ENCODE results near the gene CRTAC1. TPM values are rescaled to one million over a fixed set of nuclear protein-coding genes. Genes with fewer than 3 reads are reported as not detected.

CRTAC1 gene
- total RNA-seq, 1 experiment from 2014 or later, result 1.2 TPM

DNA sequence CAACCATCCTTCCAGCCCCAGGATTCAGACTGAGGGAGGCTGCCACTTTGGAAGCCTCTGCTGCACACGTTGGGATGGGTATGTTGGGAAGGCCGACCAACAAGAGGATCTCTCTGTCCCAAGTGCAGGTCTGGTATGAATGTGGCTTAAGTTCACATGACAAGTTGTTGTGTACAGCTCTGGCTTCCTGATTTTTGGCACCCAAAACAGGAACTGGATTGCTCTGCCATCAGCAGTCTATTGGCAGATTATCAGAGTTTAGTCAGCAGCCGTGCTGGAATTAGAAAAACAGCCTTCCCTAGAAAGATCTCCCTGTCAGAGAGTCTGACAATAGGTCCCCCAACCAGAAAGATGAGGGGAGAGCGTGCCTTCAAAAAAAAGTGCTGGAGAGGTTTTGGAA lies 113.8 kb downstream of the CRTAC1 start:
- Mint-ChIP-seq H3K36me3 (no peaks in the 10 kb centered on the region), H3K4me3 (no peak overlapping the region), H3K4me1 (peaks cover 8% of the 10 kb centered on the region), H3K9me3 (no peaks in the 10 kb centered on the region), H3K27me3 (ENCODE audit: low read depth) (peaks cover 23% of the 10 kb centered on the region), H3K27ac (no peak overlapping the region)
- CTCF ChIA-PET, result interaction anchor here (0.5 to 3.0 kb wide), 2 partner anchors 111 to 158 kb away, joined by 3 to 30 read pairs; no protein-coding TSS in a partner anchor
- POLR2A ChIA-PET, result no interaction called here
- no peak for DNase-seq (ENCODE audit: low spot score)
- ATAC-seq, result no peak
- TF ChIP-seq, protein P1, sequence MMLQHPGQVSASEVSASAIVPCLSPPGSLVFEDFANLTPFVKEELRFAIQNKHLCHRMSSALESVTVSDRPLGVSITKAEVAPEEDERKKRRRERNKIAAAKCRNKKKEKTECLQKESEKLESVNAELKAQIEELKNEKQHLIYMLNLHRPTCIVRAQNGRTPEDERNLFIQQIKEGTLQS (CRISPR knock-in tag; conservative IDR thresholded peaks at IDR 0.05), result no peak
- TF ChIP-seq NFATC4 (CRISPR knock-in tag; IDR thresholded peaks at IDR 0.05), result no peak
- TF ChIP-seq, protein P2, sequence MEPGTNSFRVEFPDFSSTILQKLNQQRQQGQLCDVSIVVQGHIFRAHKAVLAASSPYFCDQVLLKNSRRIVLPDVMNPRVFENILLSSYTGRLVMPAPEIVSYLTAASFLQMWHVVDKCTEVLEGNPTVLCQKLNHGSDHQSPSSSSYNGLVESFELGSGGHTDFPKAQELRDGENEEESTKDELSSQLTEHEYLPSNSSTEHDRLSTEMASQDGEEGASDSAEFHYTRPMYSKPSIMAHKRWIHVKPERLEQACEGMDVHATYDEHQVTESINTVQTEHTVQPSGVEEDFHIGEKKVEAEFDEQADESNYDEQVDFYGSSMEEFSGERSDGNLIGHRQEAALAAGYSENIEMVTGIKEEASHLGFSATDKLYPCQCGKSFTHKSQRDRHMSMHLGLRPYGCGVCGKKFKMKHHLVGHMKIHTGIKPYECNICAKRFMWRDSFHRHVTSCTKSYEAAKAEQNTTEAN (CRISPR knock-in tag; IDR thresholded peaks at IDR 0.05), result no peak
- TF ChIP-seq, protein P3, sequence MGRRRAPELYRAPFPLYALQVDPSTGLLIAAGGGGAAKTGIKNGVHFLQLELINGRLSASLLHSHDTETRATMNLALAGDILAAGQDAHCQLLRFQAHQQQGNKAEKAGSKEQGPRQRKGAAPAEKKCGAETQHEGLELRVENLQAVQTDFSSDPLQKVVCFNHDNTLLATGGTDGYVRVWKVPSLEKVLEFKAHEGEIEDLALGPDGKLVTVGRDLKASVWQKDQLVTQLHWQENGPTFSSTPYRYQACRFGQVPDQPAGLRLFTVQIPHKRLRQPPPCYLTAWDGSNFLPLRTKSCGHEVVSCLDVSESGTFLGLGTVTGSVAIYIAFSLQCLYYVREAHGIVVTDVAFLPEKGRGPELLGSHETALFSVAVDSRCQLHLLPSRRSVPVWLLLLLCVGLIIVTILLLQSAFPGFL (CRISPR knock-in tag; IDR thresholded peaks at IDR 0.05; ENCODE audit: borderline replicate concordance), result no peak
- TF ChIP-seq TCF7 (CRISPR knock-in tag; IDR thresholded peaks at IDR 0.05; ENCODE audit: low read depth), result no peak
- no peak for TF ChIP-seq ELF4 (CRISPR knock-in tag; IDR thresholded peaks at IDR 0.05; ENCODE audit: low read depth)
- TF ChIP-seq, protein P4, sequence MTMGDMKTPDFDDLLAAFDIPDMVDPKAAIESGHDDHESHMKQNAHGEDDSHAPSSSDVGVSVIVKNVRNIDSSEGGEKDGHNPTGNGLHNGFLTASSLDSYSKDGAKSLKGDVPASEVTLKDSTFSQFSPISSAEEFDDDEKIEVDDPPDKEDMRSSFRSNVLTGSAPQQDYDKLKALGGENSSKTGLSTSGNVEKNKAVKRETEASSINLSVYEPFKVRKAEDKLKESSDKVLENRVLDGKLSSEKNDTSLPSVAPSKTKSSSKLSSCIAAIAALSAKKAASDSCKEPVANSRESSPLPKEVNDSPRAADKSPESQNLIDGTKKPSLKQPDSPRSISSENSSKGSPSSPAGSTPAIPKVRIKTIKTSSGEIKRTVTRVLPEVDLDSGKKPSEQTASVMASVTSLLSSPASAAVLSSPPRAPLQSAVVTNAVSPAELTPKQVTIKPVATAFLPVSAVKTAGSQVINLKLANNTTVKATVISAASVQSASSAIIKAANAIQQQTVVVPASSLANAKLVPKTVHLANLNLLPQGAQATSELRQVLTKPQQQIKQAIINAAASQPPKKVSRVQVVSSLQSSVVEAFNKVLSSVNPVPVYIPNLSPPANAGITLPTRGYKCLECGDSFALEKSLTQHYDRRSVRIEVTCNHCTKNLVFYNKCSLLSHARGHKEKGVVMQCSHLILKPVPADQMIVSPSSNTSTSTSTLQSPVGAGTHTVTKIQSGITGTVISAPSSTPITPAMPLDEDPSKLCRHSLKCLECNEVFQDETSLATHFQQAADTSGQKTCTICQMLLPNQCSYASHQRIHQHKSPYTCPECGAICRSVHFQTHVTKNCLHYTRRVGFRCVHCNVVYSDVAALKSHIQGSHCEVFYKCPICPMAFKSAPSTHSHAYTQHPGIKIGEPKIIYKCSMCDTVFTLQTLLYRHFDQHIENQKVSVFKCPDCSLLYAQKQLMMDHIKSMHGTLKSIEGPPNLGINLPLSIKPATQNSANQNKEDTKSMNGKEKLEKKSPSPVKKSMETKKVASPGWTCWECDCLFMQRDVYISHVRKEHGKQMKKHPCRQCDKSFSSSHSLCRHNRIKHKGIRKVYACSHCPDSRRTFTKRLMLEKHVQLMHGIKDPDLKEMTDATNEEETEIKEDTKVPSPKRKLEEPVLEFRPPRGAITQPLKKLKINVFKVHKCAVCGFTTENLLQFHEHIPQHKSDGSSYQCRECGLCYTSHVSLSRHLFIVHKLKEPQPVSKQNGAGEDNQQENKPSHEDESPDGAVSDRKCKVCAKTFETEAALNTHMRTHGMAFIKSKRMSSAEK (CRISPR knock-in tag; IDR thresholded peaks at IDR 0.05; ENCODE audit: borderline replicate concordance), result no peak
- TF ChIP-seq JAZF1 (CRISPR knock-in tag; IDR thresholded peaks at IDR 0.05), result no peak
- TF ChIP-seq MXD4 (CRISPR knock-in tag; IDR thresholded peaks at IDR 0.05; ENCODE audit: borderline replicate concordance), result no peak
- TF ChIP-seq, protein P5, sequence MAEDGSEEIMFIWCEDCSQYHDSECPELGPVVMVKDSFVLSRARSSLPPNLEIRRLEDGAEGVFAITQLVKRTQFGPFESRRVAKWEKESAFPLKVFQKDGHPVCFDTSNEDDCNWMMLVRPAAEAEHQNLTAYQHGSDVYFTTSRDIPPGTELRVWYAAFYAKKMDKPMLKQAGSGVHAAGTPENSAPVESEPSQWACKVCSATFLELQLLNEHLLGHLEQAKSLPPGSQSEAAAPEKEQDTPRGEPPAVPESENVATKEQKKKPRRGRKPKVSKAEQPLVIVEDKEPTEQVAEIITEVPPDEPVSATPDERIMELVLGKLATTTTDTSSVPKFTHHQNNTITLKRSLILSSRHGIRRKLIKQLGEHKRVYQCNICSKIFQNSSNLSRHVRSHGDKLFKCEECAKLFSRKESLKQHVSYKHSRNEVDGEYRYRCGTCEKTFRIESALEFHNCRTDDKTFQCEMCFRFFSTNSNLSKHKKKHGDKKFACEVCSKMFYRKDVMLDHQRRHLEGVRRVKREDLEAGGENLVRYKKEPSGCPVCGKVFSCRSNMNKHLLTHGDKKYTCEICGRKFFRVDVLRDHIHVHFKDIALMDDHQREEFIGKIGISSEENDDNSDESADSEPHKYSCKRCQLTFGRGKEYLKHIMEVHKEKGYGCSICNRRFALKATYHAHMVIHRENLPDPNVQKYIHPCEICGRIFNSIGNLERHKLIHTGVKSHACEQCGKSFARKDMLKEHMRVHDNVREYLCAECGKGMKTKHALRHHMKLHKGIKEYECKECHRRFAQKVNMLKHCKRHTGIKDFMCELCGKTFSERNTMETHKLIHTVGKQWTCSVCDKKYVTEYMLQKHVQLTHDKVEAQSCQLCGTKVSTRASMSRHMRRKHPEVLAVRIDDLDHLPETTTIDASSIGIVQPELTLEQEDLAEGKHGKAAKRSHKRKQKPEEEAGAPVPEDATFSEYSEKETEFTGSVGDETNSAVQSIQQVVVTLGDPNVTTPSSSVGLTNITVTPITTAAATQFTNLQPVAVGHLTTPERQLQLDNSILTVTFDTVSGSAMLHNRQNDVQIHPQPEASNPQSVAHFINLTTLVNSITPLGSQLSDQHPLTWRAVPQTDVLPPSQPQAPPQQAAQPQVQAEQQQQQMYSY (CRISPR knock-in tag; IDR thresholded peaks at IDR 0.05), result no peak

DNA sequence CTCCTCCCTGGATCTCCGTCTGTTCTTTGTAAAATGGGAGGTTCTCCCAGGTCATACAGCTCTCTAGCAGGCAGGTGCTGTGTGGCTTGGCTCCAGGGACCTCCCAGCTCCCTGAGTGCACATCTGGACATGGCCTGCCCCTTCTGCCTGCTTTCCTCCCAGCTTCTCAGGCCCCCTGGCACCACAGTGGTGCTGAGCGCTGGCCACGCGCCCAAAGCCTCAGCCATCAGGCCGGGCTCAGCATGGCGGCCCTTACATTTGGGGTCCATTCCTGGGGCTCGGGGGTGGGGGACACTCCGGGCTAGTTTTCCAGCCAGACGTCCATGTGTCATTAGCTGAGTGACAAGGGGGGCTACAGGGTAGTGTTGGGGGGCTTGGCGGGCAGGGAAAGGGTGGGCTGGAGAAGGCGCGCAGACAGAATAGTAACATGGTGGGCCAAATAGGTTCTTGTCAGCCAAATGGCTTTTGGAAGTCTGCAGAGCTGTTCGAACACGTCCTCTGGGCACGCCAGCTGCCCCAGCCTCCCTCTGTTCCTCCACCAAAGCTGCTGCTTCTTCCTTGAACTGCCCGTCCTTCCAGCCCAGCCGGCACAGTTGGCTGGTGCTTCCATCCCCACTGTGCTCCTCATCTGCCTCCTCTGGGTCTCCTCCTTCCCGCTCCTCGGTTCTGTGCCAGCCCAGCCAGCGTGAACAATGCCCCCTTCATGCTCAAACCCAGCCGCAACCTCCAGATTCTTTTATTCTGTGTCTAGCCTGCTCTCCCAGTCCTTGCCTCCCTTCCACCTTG lies 114.9 kb downstream of the CRTAC1 start:
- Mint-ChIP-seq H3K9me3 (no peaks in the 10 kb centered on the region), H3K36me3 (no peaks in the 10 kb centered on the region), H3K27ac (no peak overlapping the region), H3K27me3 (ENCODE audit: low read depth) (peaks cover 23% of the 10 kb centered on the region), H3K4me1 (peaks cover 8% of the 10 kb centered on the region), H3K4me3 (no peak overlapping the region)
- DNase-seq (ENCODE audit: low spot score) (no peak), ATAC-seq (no peak)
- ChIA-PET POLR2A (interaction anchor here (0.6 to 1.4 kb wide), 4 partner anchors 12 to 412 kb away, joined by 3 to 6 read pairs (median 4); no protein-coding TSS in a partner anchor), CTCF (interaction anchor here (0.5 to 3.0 kb wide), 28 partner anchors 8 to 394 kb away, joined by 3 to 71 read pairs (median 4); partner anchors contain the start of genes CRTAC1, GOLGA7B and R3HCC1L)
- TF ChIP-seq ATF1 (CRISPR knock-in tag; IDR thresholded peaks at IDR 0.05) (no peak), ZNF219 (CRISPR knock-in tag; IDR thresholded peaks at IDR 0.05; ENCODE audit: borderline replicate concordance) (no peak), NR1H2 (CRISPR knock-in tag; IDR thresholded peaks at IDR 0.05) (no peak), FOXK1 (CRISPR knock-in tag; IDR thresholded peaks at IDR 0.05) (no peak), TEAD4 (CRISPR knock-in tag; IDR thresholded peaks at IDR 0.05) (no peak), ELF4 (CRISPR knock-in tag; IDR thresholded peaks at IDR 0.05; ENCODE audit: low read depth) (no peak), SP1 (CRISPR knock-in tag; conservative IDR thresholded peaks at IDR 0.05) (no peak), JUN (CRISPR knock-in tag; IDR thresholded peaks at IDR 0.05) (no peak)
- TF ChIP-seq, protein P4 (CRISPR knock-in tag; IDR thresholded peaks at IDR 0.05; ENCODE audit: borderline replicate concordance), result no peak

Measured in WTC11 (cell line).